Astrocyte (in vitro differentiated cells and primary cell): Measurements from ENCODE around the gene EP400. TPM values are rescaled to one million over a fixed set of nuclear protein-coding genes. Genes with fewer than 3 reads are reported as not detected.
A peak's percentile ranks its signal among the peaks of the same experiment; 100 is the strongest.

Source experiments
- DNase-seq: peaks from one replicate; pipeline ENCODE4 v3.0.0-alpha.2; 2010; ENCODE audit warnings: low read depth
- FAIRE-seq: peaks from 2 replicates; lab custom pipeline; 2011; peaks lifted over from hg19 to GRCh38; lab: Jason Lieb, UNC
- H2AFZ ChIP-seq: 2 replicates; pipeline ENCODE4 v1.6.0; 2012; ENCODE audit warnings: low read depth, low read length, inconsistent platforms
- H3K27ac ChIP-seq: 2 replicates; pipeline ENCODE4 v1.5.1; 2011; ENCODE audit warnings: low read depth, low read length, inconsistent platforms
- H3K27me3 ChIP-seq: 2 replicates; pipeline ENCODE4 v1.6.0; 2011; ENCODE audit warnings: low read length, inconsistent platforms; ENCODE audit not compliant: insufficient read depth
- H3K36me3 ChIP-seq: 2 replicates; pipeline ENCODE4 v1.5.1; 2011; ENCODE audit warnings: low read length, inconsistent platforms; ENCODE audit not compliant: insufficient read depth
- H3K4me1 ChIP-seq: 2 replicates; pipeline ENCODE4 v1.5.1; 2011; ENCODE audit warnings: low read length, inconsistent platforms; ENCODE audit not compliant: insufficient read depth
- H3K4me2 ChIP-seq: 2 replicates; pipeline ENCODE4 v1.6.0; 2012; ENCODE audit warnings: low read length, inconsistent platforms
- H3K4me3 ChIP-seq: 2 replicates; pipeline ENCODE4 v1.5.1; 2011; ENCODE audit warnings: low read depth, mild to moderate bottlenecking, low read length, inconsistent platforms; ENCODE audit not compliant: insufficient read depth
- H3K79me2 ChIP-seq: 2 replicates; pipeline ENCODE4 v1.6.0; 2012; ENCODE audit warnings: mild to moderate bottlenecking, low read length, inconsistent platforms; ENCODE audit not compliant: insufficient read depth
- H3K9ac ChIP-seq: 2 replicates; pipeline ENCODE4 v1.6.0; 2012; ENCODE audit warnings: mild to moderate bottlenecking, low read length, inconsistent platforms
- H3K9me3 ChIP-seq: 2 replicates; pipeline ENCODE4 v1.5.1; 2012; ENCODE audit warnings: low read depth, mild to moderate bottlenecking, low read length, inconsistent platforms; ENCODE audit not compliant: insufficient read depth
- H4K20me1 ChIP-seq: 2 replicates; pipeline ENCODE4 v1.6.0; 2012; ENCODE audit warnings: low read length, inconsistent platforms; ENCODE audit not compliant: insufficient read depth
- H3K27ac Mint-ChIP-seq: one replicate; pipeline ENCODE4 v1.8.0; 2021; ENCODE audit warnings: mild to moderate bottlenecking, mixed read lengths; ENCODE audit not compliant: unreplicated experiment
- H3K27me3 Mint-ChIP-seq: one replicate; pipeline ENCODE4 v1.8.0; 2021; ENCODE audit warnings: low read depth, mixed read lengths; ENCODE audit not compliant: unreplicated experiment
- H3K36me3 Mint-ChIP-seq: one replicate; pipeline ENCODE4 v1.8.0; 2021; ENCODE audit warnings: low read depth, mixed read lengths; ENCODE audit not compliant: unreplicated experiment
- H3K4me1 Mint-ChIP-seq: one replicate; pipeline ENCODE4 v1.8.0; 2021; ENCODE audit warnings: low read depth, mixed read lengths; ENCODE audit not compliant: unreplicated experiment
- H3K4me3 Mint-ChIP-seq: one replicate; pipeline ENCODE4 v1.8.0; 2021; ENCODE audit warnings: mild to moderate bottlenecking, moderate library complexity, mixed read lengths; ENCODE audit not compliant: unreplicated experiment
- H3K9me3 Mint-ChIP-seq: one replicate; pipeline ENCODE4 v1.8.0; 2021; ENCODE audit warnings: mild to moderate bottlenecking, mixed read lengths; ENCODE audit not compliant: unreplicated experiment
- CTCF ChIP-seq: IDR thresholded peaks from 2 replicates; pipeline ENCODE4 v1.5.1; 2011; ENCODE audit warnings: low read depth, mild to moderate bottlenecking, inconsistent platforms, low read length, moderate library complexity; ENCODE audit not compliant: insufficient read depth
- EZH2 ChIP-seq: IDR thresholded peaks from 2 replicates; pipeline ENCODE4 v1.6.1; 2012; ENCODE audit warnings: mild to moderate bottlenecking, low read length, inconsistent platforms; ENCODE audit not compliant: insufficient read depth
- total RNA-seq: library from RNA; stranded (reverse); gene quantifications from 2 replicates; pipeline ENCODE4 v1.2.1, GENCODE V29; 2021

The EP400 gene
- total RNA-seq, 1 donor from 2014 or later, result 39.8 TPM

- Mint-ChIP-seq H3K27me3 (no peaks in the 10 kb centered on the region), H3K4me3 (no peak overlapping the region), H3K9me3 (no peaks in the 10 kb centered on the region), H3K36me3 (peaks cover 7% of the 10 kb centered on the region), H3K4me1 (peaks cover 3% of the 10 kb centered on the region), H3K27ac (no peak overlapping the region)
- Histone ChIP-seq H3K36me3 (peaks cover 8% of the 10 kb centered on the region), H3K9me3 (no peaks in the 10 kb centered on the region), H3K4me1 (no peaks in the 10 kb centered on the region), H3K9ac (no peak overlapping the region), H3K79me2 (peaks cover 88% of the 10 kb centered on the region), H3K4me2 (peak overlapping the region; percentile 13), H4K20me1 (peaks cover 79% of the 10 kb centered on the region), H3K4me3 (no peak overlapping the region), H3K27me3 (no peaks in the 10 kb centered on the region), H3K27ac (no peak overlapping the region), H2AFZ (no peak overlapping the region)
- FAIRE-seq (no peak), DNase-seq (no peak)
- TF ChIP-seq CTCF (no peak), EZH2 (no peak)
Measured at GRCh38 chr12:131965073-131965472, 15.3 kb downstream of the EP400 start.

- peaks cover 99% of the 10 kb centered on the region for H3K79me2 ChIP-seq
- peaks cover 2% of the 10 kb centered on the region for H3K36me3 Mint-ChIP-seq
- H3K27me3 ChIP-seq, result no peaks in the 10 kb centered on the region
- no peaks in the 10 kb centered on the region for H3K4me1 ChIP-seq
- no peak overlapping the region for H3K27ac ChIP-seq
- FAIRE-seq (no peak), DNase-seq (no peak)
- H3K9me3 Mint-ChIP-seq, result no peaks in the 10 kb centered on the region
- H3K9me3 ChIP-seq, result no peaks in the 10 kb centered on the region
- no peak overlapping the region for H3K4me3 Mint-ChIP-seq
- H4K20me1 ChIP-seq, result peaks cover 70% of the 10 kb centered on the region
- no peaks in the 10 kb centered on the region for H3K27me3 Mint-ChIP-seq
- H3K4me1 Mint-ChIP-seq, result no peaks in the 10 kb centered on the region
- no peak overlapping the region for H3K4me3 ChIP-seq
- no peak overlapping the region for H3K9ac ChIP-seq
- TF ChIP-seq EZH2, result no peak
- TF ChIP-seq CTCF, result no peak
- no peak overlapping the region for H3K4me2 ChIP-seq
- no peak overlapping the region for H2AFZ ChIP-seq
- H3K27ac Mint-ChIP-seq, result no peak overlapping the region
- H3K36me3 ChIP-seq, result no peaks in the 10 kb centered on the region
Measured at GRCh38 chr12:131971226-131971625, 21.5 kb downstream of the EP400 start.

GRCh38 chr12:131975228-131975627 is 25.5 kb downstream of the EP400 start:
- FAIRE-seq, result no peak
- no peaks in the 10 kb centered on the region for H3K9me3 Mint-ChIP-seq

More at GRCh38 chr12:131975228-131975627, 25.5 kb downstream of the EP400 start:
- Histone ChIP-seq H4K20me1 (peaks cover 61% of the 10 kb centered on the region), H3K4me3 (no peak overlapping the region), H3K27ac (no peak overlapping the region), H2AFZ (no peak overlapping the region), H3K27me3 (no peaks in the 10 kb centered on the region), H3K36me3 (no peaks in the 10 kb centered on the region), H3K79me2 (peaks cover 89% of the 10 kb centered on the region), H3K4me2 (no peak overlapping the region), H3K9me3 (no peaks in the 10 kb centered on the region), H3K4me1 (no peaks in the 10 kb centered on the region), H3K9ac (no peak overlapping the region)
- Mint-ChIP-seq H3K36me3 (peaks cover 4% of the 10 kb centered on the region), H3K4me3 (peak overlapping the region; percentile 23), H3K27ac (no peak overlapping the region), H3K27me3 (no peaks in the 10 kb centered on the region), H3K4me1 (peaks cover 7% of the 10 kb centered on the region)
- TF ChIP-seq EZH2, result no peak
- TF ChIP-seq CTCF, result no peak
- no peak for DNase-seq
